Frontal cortex (tissue), 4 donors: Measurements from ENCODE around the gene SH3PXD2A. TPM values are rescaled to one million over a fixed set of nuclear protein-coding genes. Genes with fewer than 3 reads are reported as not detected.
A peak's percentile ranks its signal among the peaks of the same experiment; 100 is the strongest.

Experiments
- DNase-seq, 2 donors: peaks; one replicate each; pipeline ENCODE4 v3.0.0; 2012; ENCODE audit warnings: low spot score in 2 of 2
- FAIRE-seq: peaks from 2 replicates; lab custom pipeline; 2012; peaks lifted over from hg19 to GRCh38; lab: Jason Lieb, UNC
- total RNA-seq: library from RNA; depleted of rRNA; stranded (reverse); fragments of >200 nt; gene quantifications from one replicate; pipeline ENCODE4 v1.2.3, GENCODE V29; 2014
- donor health status: control.
- donor health status: control.
- donor health status: control.

SH3PXD2A gene
- total RNA-seq, result 6.1 TPM

GRCh38 chr10:103855424-103855823 lies at the start of gene SH3PXD2A:
Gene SH3PXD2A (minus strand): TSS chr10:103855576. CDS start chr10:103855266, 310 bp downstream.
- DNase-seq (peak; percentile 71 to 76), FAIRE-seq (no peak)

GRCh38 chr10:103901299-103901698 lies 45.9 kb upstream of the SH3PXD2A start:
- no peak for DNase-seq
- no peak for FAIRE-seq

GRCh38 chr10:103899312-103899711 lies 43.9 kb upstream of the SH3PXD2A start:
- no peak for DNase-seq
- FAIRE-seq, result no peak

GRCh38 chr10:103897241-103897774 lies 41.9 kb upstream of the SH3PXD2A start:
- no peak for DNase-seq
- FAIRE-seq, result no peak

- DNase-seq, result no peak
- no peak for FAIRE-seq
Measured at GRCh38 chr10:103896225-103896624, 40.8 kb upstream of the SH3PXD2A start.

- FAIRE-seq, result no peak
- no peak for DNase-seq
Measured at GRCh38 chr10:103895411-103896186, 40.2 kb upstream of the SH3PXD2A start.

GRCh38 chr10:103894441-103894864 lies 39.1 kb upstream of the SH3PXD2A start:
- DNase-seq (no peak), FAIRE-seq (no peak)

- no peak for FAIRE-seq
- DNase-seq, result no peak
Measured at GRCh38 chr10:103893817-103894216, 38.4 kb upstream of the SH3PXD2A start.

- FAIRE-seq (no peak), DNase-seq (no peak)
Measured at GRCh38 chr10:103892181-103892580, 36.8 kb upstream of the SH3PXD2A start.

GRCh38 chr10:103890688-103891087 lies 35.3 kb upstream of the SH3PXD2A start:
- FAIRE-seq (no peak), DNase-seq (no peak)

- FAIRE-seq (no peak), DNase-seq (no peak)
Measured at GRCh38 chr10:103890194-103890658, 34.9 kb upstream of the SH3PXD2A start.

GRCh38 chr10:103889121-103889720 lies 33.8 kb upstream of the SH3PXD2A start:
- DNase-seq (no peak), FAIRE-seq (no peak)

- FAIRE-seq (peak; percentile 58), DNase-seq (peak; percentile 40 to 58)
Measured at GRCh38 chr10:103888113-103888841, 32.9 kb upstream of the SH3PXD2A start.

GRCh38 chr10:103885617-103886016 lies 30.2 kb upstream of the SH3PXD2A start:
- FAIRE-seq (no peak), DNase-seq (no peak)

- DNase-seq, result peak; percentile 29 to 50
- no peak for FAIRE-seq
Measured at GRCh38 chr10:103884681-103885139, 29.3 kb upstream of the SH3PXD2A start.

- FAIRE-seq (no peak), DNase-seq (no peak)
Measured at GRCh38 chr10:103882285-103883007, 27.1 kb upstream of the SH3PXD2A start.

GRCh38 chr10:103881416-103882284 lies 26.3 kb upstream of the SH3PXD2A start:
- FAIRE-seq (no peak), DNase-seq (no peak)

- no peak for FAIRE-seq
- no peak for DNase-seq
Measured at GRCh38 chr10:103879831-103880230, 24.5 kb upstream of the SH3PXD2A start.

GRCh38 chr10:103879409-103879808 lies 24.0 kb upstream of the SH3PXD2A start:
- no peak for FAIRE-seq
- no peak for DNase-seq
